BE2C (cell line): Measurements from ENCODE around the gene FAM136A.
A peak's percentile ranks its signal among the peaks of the same experiment; 100 is the strongest.

Source experiments
- DNase-seq: peaks from one replicate; pipeline ENCODE4 v3.0.0-alpha.2; 2020
- H3K27me3 ChIP-seq: fragments of 250-450 bp; sonication (Bioruptor Pico); 2 replicates; pipeline ENCODE4 v1.5.1; 2020; ENCODE audit warnings: mild to moderate bottlenecking
- H3K36me3 ChIP-seq: fragments of 250-450 bp; sonication (Bioruptor Pico); 2 replicates; pipeline ENCODE4 v1.5.1; 2020; ENCODE audit warnings: mild to moderate bottlenecking
- H3K4me1 ChIP-seq: fragments of 250-450 bp; sonication (Bioruptor Pico); 2 replicates; pipeline ENCODE4 v1.5.1; 2020
- H3K4me3 ChIP-seq: 2 replicates; pipeline ENCODE4 v1.5.1; 2011; ENCODE audit warnings: low read depth, low read length
- H3K9me3 ChIP-seq: fragments of 250-450 bp; sonication (Bioruptor Pico); 2 replicates; pipeline ENCODE4 v1.5.1; 2020
- CTCF ChIP-seq: IDR thresholded peaks from 2 replicates; pipeline ENCODE4 v1.5.1; 2012; ENCODE audit warnings: mild to moderate bottlenecking, low read depth, low read length

The FAM136A gene

GRCh38 chr2:70255637-70256314 is 46.1 kb downstream of the FAM136A start:
- DNase-seq = no peak
- no peak for TF ChIP-seq CTCF
- no peaks in the 10 kb centered on the region for H3K4me1 ChIP-seq
- H3K4me3 ChIP-seq = no peak overlapping the region
- H3K36me3 ChIP-seq = no peaks in the 10 kb centered on the region
- H3K27me3 ChIP-seq = no peaks in the 10 kb centered on the region
- no peaks in the 10 kb centered on the region for H3K9me3 ChIP-seq

GRCh38 chr2:70250434-70250833 is 51.4 kb downstream of the FAM136A start:
- TF ChIP-seq CTCF = no peak
- Histone ChIP-seq H3K27me3 (no peaks in the 10 kb centered on the region), H3K9me3 (no peaks in the 10 kb centered on the region), H3K4me3 (no peak overlapping the region), H3K36me3 (no peaks in the 10 kb centered on the region; the same call in 1 of the 2 replicates), H3K4me1 (no peaks in the 10 kb centered on the region)
- no peak for DNase-seq

- Histone ChIP-seq H3K27me3 (no peaks in the 10 kb centered on the region), H3K36me3 (no peaks in the 10 kb centered on the region; the same call in 1 of the 2 replicates), H3K4me3 (peak within 1 kb of the TSS; percentile 93), H3K9me3 (no peaks in the 10 kb centered on the region), H3K4me1 (no peaks in the 10 kb centered on the region)
- TF ChIP-seq CTCF = no peak
- peak; percentile 93 for DNase-seq
Observed at GRCh38 chr2:70248181-70248847, 53.6 kb downstream of the FAM136A start, which contains the start of gene TIA1. Gene TIA1 (minus strand): TSS chr2:70248628. CDS start chr2:70248430, 198 bp downstream.

- no peaks in the 10 kb centered on the region for H3K27me3 ChIP-seq
- H3K4me1 ChIP-seq = no peaks in the 10 kb centered on the region
- H3K4me3 ChIP-seq = peak overlapping the region; percentile 93
- no peak for TF ChIP-seq CTCF
- no peaks in the 10 kb centered on the region; the same call in 1 of the 2 replicates for H3K36me3 ChIP-seq
- no peaks in the 10 kb centered on the region for H3K9me3 ChIP-seq
- DNase-seq = no peak
Observed at GRCh38 chr2:70247364-70248180, 54.3 kb downstream of the FAM136A start.
